DLD1 (cell line): ENCODE measurements around the gene MARCHF5.
"Not testable (repeated sequence)": the region's sequence is repeated elsewhere in the genome, so short reads cannot be mapped to it uniquely, and the experiment has no call there.

Experiments used
- in situ Hi-C: cut with HindIII; loops from 2 replicates; pipeline ENCODE4 v1.10.0; 2017; ENCODE audit warnings: low sequenced_read_pairs

Gene MARCHF5

GRCh38 chr10:92303096-92303495 is 12.1 kb downstream of the MARCHF5 start:
- in situ Hi-C loops, result no loop called here

- in situ Hi-C loops, result no loop called here
Observed at GRCh38 chr10:92304061-92304460, 13.1 kb downstream of the MARCHF5 start.

- in situ Hi-C loops, result no loop called here
Observed at GRCh38 chr10:92305133-92306072, 14.4 kb downstream of the MARCHF5 start.

- in situ Hi-C loops, result no loop called here
Observed at GRCh38 chr10:92309272-92309671, 18.3 kb downstream of the MARCHF5 start.

GRCh38 chr10:92313750-92314149 is 22.8 kb downstream of the MARCHF5 start:
- in situ Hi-C loops, result no loop called here

- in situ Hi-C loops, result no loop called here
Observed at GRCh38 chr10:92316610-92317009, 25.6 kb downstream of the MARCHF5 start.

- in situ Hi-C loops, result no loop called here
Observed at GRCh38 chr10:92323079-92323478, 32.1 kb downstream of the MARCHF5 start.

GRCh38 chr10:92327445-92328433 is 36.8 kb downstream of the MARCHF5 start:
- in situ Hi-C loops, result no loop called here

GRCh38 chr10:92328993-92329392 is 38.0 kb downstream of the MARCHF5 start:
- in situ Hi-C loops, result no loop called here

GRCh38 chr10:92329927-92330326 is 39.0 kb downstream of the MARCHF5 start:
- in situ Hi-C loops, result not testable (repeated sequence)

- in situ Hi-C loops, result no loop called here
Observed at GRCh38 chr10:92342796-92343195, 51.8 kb downstream of the MARCHF5 start.

- in situ Hi-C loops, result not testable (repeated sequence)
Observed at GRCh38 chr10:92345575-92345974, 54.6 kb downstream of the MARCHF5 start.

GRCh38 chr10:92347035-92347676 is 56.2 kb downstream of the MARCHF5 start:
- in situ Hi-C loops, result not testable (repeated sequence)

GRCh38 chr10:92350411-92350810 is 59.4 kb downstream of the MARCHF5 start:
- in situ Hi-C loops, result no loop called here

GRCh38 chr10:92354587-92354986 is 63.6 kb downstream of the MARCHF5 start:
- in situ Hi-C loops, result no loop called here

GRCh38 chr10:92356041-92356440 is 65.1 kb downstream of the MARCHF5 start:
- in situ Hi-C loops, result no loop called here

GRCh38 chr10:92363498-92363897 is 72.5 kb downstream of the MARCHF5 start:
- in situ Hi-C loops, result no loop called here

GRCh38 chr10:92366412-92367021 is 75.5 kb downstream of the MARCHF5 start:
- in situ Hi-C loops, result no loop called here

- in situ Hi-C loops, result no loop called here
Observed at GRCh38 chr10:92377962-92378361, 87.0 kb downstream of the MARCHF5 start.

- in situ Hi-C loops, result no loop called here
Observed at GRCh38 chr10:92381543-92381954, 90.6 kb downstream of the MARCHF5 start.
